Kidney (tissue), 14 donors: ENCODE results near the gene CPNE2. TPM values are rescaled to one million over a fixed set of nuclear protein-coding genes. Genes with fewer than 3 reads are reported as not detected.
A peak's percentile ranks its signal among the peaks of the same experiment; 100 is the strongest.

ENCODE experiments used
- DNase-seq, 5 donors: peaks; one replicate each; pipeline ENCODE4 v3.0.0-alpha.2; 2013 to 2020
- FAIRE-seq: peaks from 2 replicates; lab custom pipeline; 2012; peaks lifted over from hg19 to GRCh38; lab: Jason Lieb, UNC
- H3K27ac ChIP-seq, 2 donors: one replicate each; pipeline ENCODE4 v1.7.0; 2013; ENCODE audit warnings: low read depth in 2 of 2, low read length in 2 of 2, inconsistent platforms in 1 of 2
- H3K27me3 ChIP-seq: one replicate; pipeline ENCODE4 v1.7.1; 2013; ENCODE audit warnings: low read length, inconsistent platforms; ENCODE audit not compliant: control insufficient read depth, insufficient read depth
- H3K36me3 ChIP-seq, 3 donors: one replicate each; pipeline versions ENCODE4 v1.7.0 to v1.7.1; 2013; ENCODE audit warnings: low read length in 3 of 3, control low read depth in 1 of 3, inconsistent platforms in 1 of 3; ENCODE audit not compliant: insufficient read depth in 3 of 3, control insufficient read depth in 2 of 3
- H3K4me1 ChIP-seq, 3 donors: one replicate each; pipeline versions ENCODE4 v1.7.0 to v1.7.1; 2013; ENCODE audit warnings: low read length in 3 of 3, inconsistent platforms in 1 of 3, low read depth in 1 of 3; ENCODE audit not compliant: control insufficient read depth in 2 of 3, insufficient read depth in 2 of 3
- H3K4me3 ChIP-seq, 3 donors: one replicate each; pipeline versions ENCODE4 v1.7.0 to v1.8.1; 2013; ENCODE audit warnings: low read length in 3 of 3, control low read depth in 1 of 3, inconsistent platforms in 1 of 3
- H3K9ac ChIP-seq, 3 donors: one replicate each; pipeline versions ENCODE4 v1.7.0 to v1.7.1; 2013; ENCODE audit warnings: low read length in 3 of 3, control low read depth in 1 of 3, inconsistent platforms in 1 of 3
- H3K9me3 ChIP-seq, 3 donors: one replicate each; pipeline versions ENCODE4 v1.7.0 to v1.7.1; 2013; ENCODE audit warnings: low read length in 3 of 3, control low read depth in 1 of 3, inconsistent platforms in 1 of 3; ENCODE audit not compliant: control insufficient read depth in 2 of 3, insufficient read depth in 1 of 3
- intact Hi-C: fragments of 100-400 bp; cut with DNase I; formaldehyde crosslinking; loops from one replicate; pipeline ENCODE4 v1.11.1; 2022
- polyA plus RNA-seq: library from polyadenylated mRNA; stranded (reverse); fragments of 350-450 nt; fragmentation: Illumina TruSeq; extraction: RNeasy Lipid Tissue Mini Kit (QIAGEN cat#74804); gene quantifications from one replicate; pipeline ENCODE4 v1.2.3, GENCODE V29; 2014; ENCODE audit warnings: low read depth, low replicate concordance; ENCODE audit not compliant: insufficient read depth
- total RNA-seq: library from RNA; stranded (reverse); fragmentation: NEBNext Ultra II Directional; extraction: Animal tissue kit (Norgen Biotek cat#: 25700); gene quantifications from one replicate; pipeline ENCODE4 v1.2.1, GENCODE V29; 2021
- TF ChIP-seq, protein P1 (sequence below): IDR thresholded peaks from 3 replicates; pipeline ENCODE4 v1.5.1; 2012; ENCODE audit warnings: mild to moderate bottlenecking, moderate library complexity, borderline replicate concordance; ENCODE audit not compliant: insufficient read depth; ENCODE audit errors: extremely low read depth
- donor health status: control.
- donor health status: control.
- donor health status: control.
- donor health status: control.
- donor health status: control.
- donor health status: DM: yes; HTN: yes; CAD: no.
- donor health status: Normal renal cell carcinoma (clear cell type).

The CPNE2 gene
- total and polyA plus RNA-seq, 2 donors from 2014 or later = 24.1 to 33.1 TPM

- H3K36me3 ChIP-seq = no peaks in the 10 kb centered on the region
- peaks cover 0 to 15% (median 0%) of the 10 kb centered on the region in 3 donors for H3K4me1 ChIP-seq
- intact Hi-C loops = no loop called here
- H3K9ac ChIP-seq = no peak overlapping the region
- H3K9me3 ChIP-seq = no peaks in the 10 kb centered on the region
- H3K27ac ChIP-seq = no peak overlapping the region
- no peaks in the 10 kb centered on the region for H3K27me3 ChIP-seq
- no peak for FAIRE-seq
- DNase-seq = peak in 1 of 5 donors; percentile 57
- TF ChIP-seq, protein P1, sequence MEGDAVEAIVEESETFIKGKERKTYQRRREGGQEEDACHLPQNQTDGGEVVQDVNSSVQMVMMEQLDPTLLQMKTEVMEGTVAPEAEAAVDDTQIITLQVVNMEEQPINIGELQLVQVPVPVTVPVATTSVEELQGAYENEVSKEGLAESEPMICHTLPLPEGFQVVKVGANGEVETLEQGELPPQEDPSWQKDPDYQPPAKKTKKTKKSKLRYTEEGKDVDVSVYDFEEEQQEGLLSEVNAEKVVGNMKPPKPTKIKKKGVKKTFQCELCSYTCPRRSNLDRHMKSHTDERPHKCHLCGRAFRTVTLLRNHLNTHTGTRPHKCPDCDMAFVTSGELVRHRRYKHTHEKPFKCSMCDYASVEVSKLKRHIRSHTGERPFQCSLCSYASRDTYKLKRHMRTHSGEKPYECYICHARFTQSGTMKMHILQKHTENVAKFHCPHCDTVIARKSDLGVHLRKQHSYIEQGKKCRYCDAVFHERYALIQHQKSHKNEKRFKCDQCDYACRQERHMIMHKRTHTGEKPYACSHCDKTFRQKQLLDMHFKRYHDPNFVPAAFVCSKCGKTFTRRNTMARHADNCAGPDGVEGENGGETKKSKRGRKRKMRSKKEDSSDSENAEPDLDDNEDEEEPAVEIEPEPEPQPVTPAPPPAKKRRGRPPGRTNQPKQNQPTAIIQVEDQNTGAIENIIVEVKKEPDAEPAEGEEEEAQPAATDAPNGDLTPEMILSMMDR = no peak
- H3K4me3 ChIP-seq = no peak overlapping the region
Observed at GRCh38 chr16:57137566-57138273, 45.3 kb downstream of the CPNE2 start.

GRCh38 chr16:57138281-57138935 lies 46.0 kb downstream of the CPNE2 start:
- Histone ChIP-seq H3K9me3 (no peaks in the 10 kb centered on the region), H3K27ac (no peak overlapping the region), H3K4me1 (peaks cover 0 to 18% (median 0%) of the 10 kb centered on the region in 3 donors), H3K4me3 (no peak overlapping the region), H3K9ac (no peak overlapping the region), H3K36me3 (no peaks in the 10 kb centered on the region), H3K27me3 (no peaks in the 10 kb centered on the region)
- no peak for FAIRE-seq
- TF ChIP-seq, protein P1 = no peak
- DNase-seq = peak in 1 of 5 donors; percentile 30
- intact Hi-C loops = no loop called here

DNA sequence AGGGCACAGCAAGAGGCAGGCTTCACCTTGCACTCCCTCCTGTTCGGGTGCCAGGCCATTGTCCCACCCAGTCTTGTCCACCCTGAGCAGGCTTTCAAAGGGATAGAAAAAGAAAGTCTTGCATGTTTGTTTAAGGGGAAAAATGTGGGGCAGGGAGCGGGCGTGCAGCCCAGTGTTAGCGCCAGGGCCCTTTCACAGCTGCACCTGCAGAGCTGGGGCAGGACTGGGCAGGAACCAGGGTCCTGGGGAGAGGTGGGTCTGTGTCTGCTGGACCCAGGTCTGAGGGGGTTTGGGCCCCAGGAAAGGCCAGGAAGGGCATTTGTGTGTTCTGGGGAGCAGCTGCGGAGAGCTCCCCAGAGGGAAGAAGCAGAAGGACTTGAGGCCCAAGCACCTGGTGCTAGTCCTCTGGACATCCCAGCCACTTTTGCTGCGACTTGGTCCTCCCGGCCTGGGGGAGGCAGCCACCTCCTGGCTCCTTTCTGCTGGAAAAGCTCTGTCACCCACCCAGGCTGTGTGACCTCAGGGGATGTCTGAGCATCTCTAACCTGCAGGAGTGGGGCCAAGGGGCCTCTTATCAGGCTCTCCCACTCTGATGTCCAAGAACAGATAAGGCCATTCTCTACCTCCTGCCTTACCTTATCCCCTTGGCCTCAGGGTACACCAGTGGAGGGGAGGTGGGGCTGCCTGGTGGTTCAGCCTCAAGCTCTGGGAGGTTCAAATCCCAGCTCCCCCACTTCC lies 48.7 kb downstream of the CPNE2 start:
- no peaks in the 10 kb centered on the region for H3K9me3 ChIP-seq
- TF ChIP-seq, protein P1 = no peak
- H3K4me3 ChIP-seq = no peak overlapping the region
- DNase-seq = peak in 1 of 5 donors; percentile 30
- no peak overlapping the region for H3K9ac ChIP-seq
- H3K4me1 ChIP-seq = peaks cover 0 to 27% (median 7%) of the 10 kb centered on the region in 3 donors
- FAIRE-seq = no peak
- no peaks in the 10 kb centered on the region for H3K27me3 ChIP-seq
- H3K36me3 ChIP-seq = no peaks in the 10 kb centered on the region
- intact Hi-C loops = no loop called here
- peak overlapping the region in 1 of 2 donors; percentile 12 for H3K27ac ChIP-seq
